ENCODE measurements around the gene FRMD1.

DNA sequence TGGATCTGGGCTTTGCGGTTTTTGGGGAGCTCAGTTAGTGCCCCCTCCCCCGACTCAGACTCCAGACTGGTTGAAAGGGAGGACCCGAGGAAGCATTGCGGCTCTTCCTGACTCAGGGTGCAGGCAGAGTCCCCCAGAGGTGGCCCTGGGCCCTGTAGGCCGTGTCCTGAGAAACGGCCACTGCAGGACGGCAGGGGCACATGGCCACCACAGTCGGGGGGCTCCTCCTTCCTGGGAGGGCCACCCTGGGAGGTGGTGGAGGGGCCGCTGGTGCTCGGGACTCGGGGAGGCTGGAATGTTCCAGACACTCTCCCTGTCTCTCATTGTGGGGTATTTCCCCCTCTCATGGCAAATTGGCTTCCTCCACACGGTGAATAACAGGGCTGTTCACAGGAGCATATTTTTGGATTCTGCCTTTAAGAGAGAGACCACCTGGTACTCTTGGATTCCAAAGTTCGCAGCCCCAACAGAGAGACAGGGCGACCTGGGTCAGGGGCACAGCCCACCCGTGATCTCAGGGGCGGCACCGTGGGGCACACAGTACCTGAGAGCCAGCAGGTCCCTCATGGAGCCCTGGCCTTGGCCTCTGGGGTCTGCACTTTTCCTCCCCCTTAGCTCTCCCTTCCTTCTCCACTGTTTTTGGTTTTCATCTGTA lies 35.7 kb downstream of the FRMD1 start:
- TF ChIP-seq POLR2AphosphoS5 (IDR thresholded peaks at IDR 0.05; ENCODE audit: borderline replicate concordance, low read depth, low read length) (no peak), EZH2 (IDR thresholded peaks at IDR 0.05) (no peak), FOXP2 (optimal IDR thresholded peaks at IDR 0.05; ENCODE audit: control extremely low read depth, extremely low read length, insufficient read depth) (no peak)
